ENCODE results near the gene ZNF460. TPM values are rescaled to one million over a fixed set of nuclear protein-coding genes. Genes with fewer than 3 reads are reported as not detected.

The ZNF460 gene
- total RNA-seq (2021), result 50.8 to 62.9 TPM (median 52.2 TPM) in 3 replicates
- percentile 94 among the genes with signal in this experiment for Bru-seq, nascent RNA
- long read RNA-seq, experiment 1, partial matches to known transcripts, result 0 of 6 reads
- long read RNA-seq, experiment 1, other reads (novel, unspliced or antisense), result 0 of 6 reads
- long read RNA-seq, experiment 2, partial matches to known transcripts, result 0 of 1 reads
- long read RNA-seq, experiment 2, other reads (novel, unspliced or antisense), result 0 of 1 reads
- long read RNA-seq, experiment 3, partial matches to known transcripts, result 0 of 1 reads
- long read RNA-seq, experiment 3, other reads (novel, unspliced or antisense), result 0 of 1 reads

DNA sequence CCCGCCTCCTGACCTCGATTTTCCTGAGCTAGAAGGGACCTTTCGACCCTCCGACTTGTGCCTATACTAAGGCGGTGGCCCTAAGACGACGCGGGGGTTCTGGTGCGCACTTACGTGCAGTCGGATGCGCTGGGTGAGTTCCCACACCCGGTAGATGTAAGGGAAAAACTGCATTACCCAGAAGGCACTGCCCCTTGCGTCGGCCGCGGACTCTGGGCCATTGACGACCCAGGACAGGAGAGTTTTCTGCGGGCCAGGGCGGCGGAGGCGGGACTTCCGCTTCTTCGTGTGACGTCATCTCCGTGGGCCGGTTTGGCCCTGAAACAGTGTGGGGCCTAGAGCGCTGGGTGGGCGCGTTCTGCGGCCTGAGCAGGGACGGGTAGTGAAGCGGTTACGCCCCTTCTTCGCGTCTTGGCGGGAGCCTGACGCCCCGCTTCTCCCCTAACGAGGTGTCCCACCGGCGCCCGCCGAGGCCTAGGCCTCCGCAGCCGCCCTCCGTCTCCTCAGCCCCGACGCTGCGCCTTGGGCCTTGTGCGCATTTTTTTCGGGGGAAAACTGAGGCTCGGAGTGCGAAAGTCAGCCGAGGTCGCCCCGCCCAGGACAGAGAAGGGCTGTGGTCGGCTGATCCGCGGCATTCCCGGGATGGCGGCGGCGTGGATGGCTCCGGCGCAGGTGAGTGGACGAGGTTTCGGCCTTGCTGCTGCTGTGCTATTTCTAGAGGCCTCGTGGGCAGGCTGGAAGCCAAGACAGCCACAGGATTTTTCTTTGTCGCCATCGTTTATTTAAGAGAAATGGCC lies at the start of gene ZNF460:
Gene ZNF460, plus strand, starts transcription at position 321 of the 797 bp plus-strand sequence. Its CDS starts 322 bp downstream, at position 643.
- no peak within 1 kb of the TSS for H3K4me3 Mint-ChIP-seq
- CTCF ChIA-PET, result no interaction called here
- DNase-seq (ENCODE audit: low spot score), result peak; percentile 97
- peaks cover 14% of the 10 kb centered on the region for H3K4me1 Mint-ChIP-seq
- H3K27me3 Mint-ChIP-seq (ENCODE audit: low read depth), result no peaks in the 10 kb centered on the region; the same call in 1 of the 2 replicates
- no peak within 1 kb of the TSS; the same call in none of the 2 replicates for H3K27ac Mint-ChIP-seq
- ATAC-seq, result peak; percentile 95
- no peaks in the 10 kb centered on the region for H3K9me3 Mint-ChIP-seq
- peaks cover 12% of the 10 kb centered on the region for H3K36me3 Mint-ChIP-seq
- POLR2A ChIA-PET, result interaction anchor here (0.5 kb wide), 1 partner anchor 864 kb away, joined by 7 read pairs; no protein-coding TSS in a partner anchor
- TF ChIP-seq, protein P1, sequence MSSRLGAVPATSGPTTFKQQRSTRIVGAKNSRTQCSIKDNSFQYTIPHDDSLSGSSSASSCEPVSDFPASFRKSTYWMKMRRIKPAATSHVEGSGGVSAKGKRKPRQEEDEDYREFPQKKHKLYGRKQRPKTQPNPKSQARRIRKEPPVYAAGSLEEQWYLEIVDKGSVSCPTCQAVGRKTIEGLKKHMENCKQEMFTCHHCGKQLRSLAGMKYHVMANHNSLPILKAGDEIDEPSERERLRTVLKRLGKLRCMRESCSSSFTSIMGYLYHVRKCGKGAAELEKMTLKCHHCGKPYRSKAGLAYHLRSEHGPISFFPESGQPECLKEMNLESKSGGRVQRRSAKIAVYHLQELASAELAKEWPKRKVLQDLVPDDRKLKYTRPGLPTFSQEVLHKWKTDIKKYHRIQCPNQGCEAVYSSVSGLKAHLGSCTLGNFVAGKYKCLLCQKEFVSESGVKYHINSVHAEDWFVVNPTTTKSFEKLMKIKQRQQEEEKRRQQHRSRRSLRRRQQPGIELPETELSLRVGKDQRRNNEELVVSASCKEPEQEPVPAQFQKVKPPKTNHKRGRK (CRISPR knock-in tag; IDR thresholded peaks at IDR 0.05; ENCODE audit: borderline replicate concordance), result no peak
- TF ChIP-seq TEAD4 (CRISPR knock-in tag; IDR thresholded peaks at IDR 0.05), result no peak
- TF ChIP-seq SMAD4 (CRISPR knock-in tag; IDR thresholded peaks at IDR 0.05), result no peak
- TF ChIP-seq, protein P2, sequence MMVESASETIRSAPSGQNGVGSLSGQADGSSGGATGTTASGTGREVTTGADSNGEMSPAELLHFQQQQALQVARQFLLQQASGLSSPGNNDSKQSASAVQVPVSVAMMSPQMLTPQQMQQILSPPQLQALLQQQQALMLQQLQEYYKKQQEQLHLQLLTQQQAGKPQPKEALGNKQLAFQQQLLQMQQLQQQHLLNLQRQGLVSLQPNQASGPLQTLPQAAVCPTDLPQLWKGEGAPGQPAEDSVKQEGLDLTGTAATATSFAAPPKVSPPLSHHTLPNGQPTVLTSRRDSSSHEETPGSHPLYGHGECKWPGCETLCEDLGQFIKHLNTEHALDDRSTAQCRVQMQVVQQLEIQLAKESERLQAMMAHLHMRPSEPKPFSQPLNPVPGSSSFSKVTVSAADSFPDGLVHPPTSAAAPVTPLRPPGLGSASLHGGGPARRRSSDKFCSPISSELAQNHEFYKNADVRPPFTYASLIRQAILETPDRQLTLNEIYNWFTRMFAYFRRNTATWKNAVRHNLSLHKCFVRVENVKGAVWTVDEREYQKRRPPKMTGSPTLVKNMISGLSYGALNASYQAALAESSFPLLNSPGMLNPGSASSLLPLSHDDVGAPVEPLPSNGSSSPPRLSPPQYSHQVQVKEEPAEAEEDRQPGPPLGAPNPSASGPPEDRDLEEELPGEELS (CRISPR knock-in tag; IDR thresholded peaks at IDR 0.05), result peak; percentile 80
- no peak for TF ChIP-seq PRRX2 (CRISPR knock-in tag; IDR thresholded peaks at IDR 0.05)
- TF ChIP-seq, protein P3, sequence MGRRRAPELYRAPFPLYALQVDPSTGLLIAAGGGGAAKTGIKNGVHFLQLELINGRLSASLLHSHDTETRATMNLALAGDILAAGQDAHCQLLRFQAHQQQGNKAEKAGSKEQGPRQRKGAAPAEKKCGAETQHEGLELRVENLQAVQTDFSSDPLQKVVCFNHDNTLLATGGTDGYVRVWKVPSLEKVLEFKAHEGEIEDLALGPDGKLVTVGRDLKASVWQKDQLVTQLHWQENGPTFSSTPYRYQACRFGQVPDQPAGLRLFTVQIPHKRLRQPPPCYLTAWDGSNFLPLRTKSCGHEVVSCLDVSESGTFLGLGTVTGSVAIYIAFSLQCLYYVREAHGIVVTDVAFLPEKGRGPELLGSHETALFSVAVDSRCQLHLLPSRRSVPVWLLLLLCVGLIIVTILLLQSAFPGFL (CRISPR knock-in tag; IDR thresholded peaks at IDR 0.05; ENCODE audit: borderline replicate concordance), result no peak
- peak; percentile 96 for TF ChIP-seq CREM (CRISPR knock-in tag; IDR thresholded peaks at IDR 0.05)
- no peak for TF ChIP-seq MLX (CRISPR knock-in tag; IDR thresholded peaks at IDR 0.05)
- TF ChIP-seq NR1H2 (CRISPR knock-in tag; IDR thresholded peaks at IDR 0.05), result no peak
- no peak for TF ChIP-seq TEAD1 (CRISPR knock-in tag; IDR thresholded peaks at IDR 0.05)
- TF ChIP-seq, protein P4, sequence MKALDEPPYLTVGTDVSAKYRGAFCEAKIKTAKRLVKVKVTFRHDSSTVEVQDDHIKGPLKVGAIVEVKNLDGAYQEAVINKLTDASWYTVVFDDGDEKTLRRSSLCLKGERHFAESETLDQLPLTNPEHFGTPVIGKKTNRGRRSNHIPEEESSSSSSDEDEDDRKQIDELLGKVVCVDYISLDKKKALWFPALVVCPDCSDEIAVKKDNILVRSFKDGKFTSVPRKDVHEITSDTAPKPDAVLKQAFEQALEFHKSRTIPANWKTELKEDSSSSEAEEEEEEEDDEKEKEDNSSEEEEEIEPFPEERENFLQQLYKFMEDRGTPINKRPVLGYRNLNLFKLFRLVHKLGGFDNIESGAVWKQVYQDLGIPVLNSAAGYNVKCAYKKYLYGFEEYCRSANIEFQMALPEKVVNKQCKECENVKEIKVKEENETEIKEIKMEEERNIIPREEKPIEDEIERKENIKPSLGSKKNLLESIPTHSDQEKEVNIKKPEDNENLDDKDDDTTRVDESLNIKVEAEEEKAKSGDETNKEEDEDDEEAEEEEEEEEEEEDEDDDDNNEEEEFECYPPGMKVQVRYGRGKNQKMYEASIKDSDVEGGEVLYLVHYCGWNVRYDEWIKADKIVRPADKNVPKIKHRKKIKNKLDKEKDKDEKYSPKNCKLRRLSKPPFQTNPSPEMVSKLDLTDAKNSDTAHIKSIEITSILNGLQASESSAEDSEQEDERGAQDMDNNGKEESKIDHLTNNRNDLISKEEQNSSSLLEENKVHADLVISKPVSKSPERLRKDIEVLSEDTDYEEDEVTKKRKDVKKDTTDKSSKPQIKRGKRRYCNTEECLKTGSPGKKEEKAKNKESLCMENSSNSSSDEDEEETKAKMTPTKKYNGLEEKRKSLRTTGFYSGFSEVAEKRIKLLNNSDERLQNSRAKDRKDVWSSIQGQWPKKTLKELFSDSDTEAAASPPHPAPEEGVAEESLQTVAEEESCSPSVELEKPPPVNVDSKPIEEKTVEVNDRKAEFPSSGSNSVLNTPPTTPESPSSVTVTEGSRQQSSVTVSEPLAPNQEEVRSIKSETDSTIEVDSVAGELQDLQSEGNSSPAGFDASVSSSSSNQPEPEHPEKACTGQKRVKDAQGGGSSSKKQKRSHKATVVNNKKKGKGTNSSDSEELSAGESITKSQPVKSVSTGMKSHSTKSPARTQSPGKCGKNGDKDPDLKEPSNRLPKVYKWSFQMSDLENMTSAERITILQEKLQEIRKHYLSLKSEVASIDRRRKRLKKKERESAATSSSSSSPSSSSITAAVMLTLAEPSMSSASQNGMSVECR (CRISPR knock-in tag; IDR thresholded peaks at IDR 0.05; ENCODE audit: borderline replicate concordance), result peak; percentile 55
- TF ChIP-seq ZNF396 (CRISPR knock-in tag; IDR thresholded peaks at IDR 0.05; ENCODE audit: borderline replicate concordance), result no peak
- no peak; the same call in 1 of the 2 replicates for TF ChIP-seq ATF1 (CRISPR knock-in tag; IDR thresholded peaks at IDR 0.05)
- TF ChIP-seq JAZF1 (CRISPR knock-in tag; IDR thresholded peaks at IDR 0.05), result no peak
- TF ChIP-seq CREB1 (CRISPR knock-in tag; IDR thresholded peaks at IDR 0.05), result 0 out of 2 replicates have a peak, but pooled peaks have one; percentile 11
- TF ChIP-seq TP53 (CRISPR knock-in tag; IDR thresholded peaks at IDR 0.05), result no peak
- TF ChIP-seq TCF7 (CRISPR knock-in tag; IDR thresholded peaks at IDR 0.05; ENCODE audit: low read depth), result no peak
- TF ChIP-seq, protein P5, sequence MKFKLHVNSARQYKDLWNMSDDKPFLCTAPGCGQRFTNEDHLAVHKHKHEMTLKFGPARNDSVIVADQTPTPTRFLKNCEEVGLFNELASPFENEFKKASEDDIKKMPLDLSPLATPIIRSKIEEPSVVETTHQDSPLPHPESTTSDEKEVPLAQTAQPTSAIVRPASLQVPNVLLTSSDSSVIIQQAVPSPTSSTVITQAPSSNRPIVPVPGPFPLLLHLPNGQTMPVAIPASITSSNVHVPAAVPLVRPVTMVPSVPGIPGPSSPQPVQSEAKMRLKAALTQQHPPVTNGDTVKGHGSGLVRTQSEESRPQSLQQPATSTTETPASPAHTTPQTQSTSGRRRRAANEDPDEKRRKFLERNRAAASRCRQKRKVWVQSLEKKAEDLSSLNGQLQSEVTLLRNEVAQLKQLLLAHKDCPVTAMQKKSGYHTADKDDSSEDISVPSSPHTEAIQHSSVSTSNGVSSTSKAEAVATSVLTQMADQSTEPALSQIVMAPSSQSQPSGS (CRISPR knock-in tag; IDR thresholded peaks at IDR 0.05; ENCODE audit: borderline replicate concordance, low read depth), result 0 out of 2 replicates have a peak, but pooled peaks have one; percentile 29
- TF ChIP-seq FOXP1 (CRISPR knock-in tag; IDR thresholded peaks at IDR 0.05; ENCODE audit: borderline replicate concordance), result peak; percentile 58; the same call in 1 of the 2 replicates
- TF ChIP-seq, protein P6, sequence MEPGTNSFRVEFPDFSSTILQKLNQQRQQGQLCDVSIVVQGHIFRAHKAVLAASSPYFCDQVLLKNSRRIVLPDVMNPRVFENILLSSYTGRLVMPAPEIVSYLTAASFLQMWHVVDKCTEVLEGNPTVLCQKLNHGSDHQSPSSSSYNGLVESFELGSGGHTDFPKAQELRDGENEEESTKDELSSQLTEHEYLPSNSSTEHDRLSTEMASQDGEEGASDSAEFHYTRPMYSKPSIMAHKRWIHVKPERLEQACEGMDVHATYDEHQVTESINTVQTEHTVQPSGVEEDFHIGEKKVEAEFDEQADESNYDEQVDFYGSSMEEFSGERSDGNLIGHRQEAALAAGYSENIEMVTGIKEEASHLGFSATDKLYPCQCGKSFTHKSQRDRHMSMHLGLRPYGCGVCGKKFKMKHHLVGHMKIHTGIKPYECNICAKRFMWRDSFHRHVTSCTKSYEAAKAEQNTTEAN (CRISPR knock-in tag; IDR thresholded peaks at IDR 0.05), result no peak; the same call in 1 of the 2 replicates
- TF ChIP-seq ZNF416 (CRISPR knock-in tag; IDR thresholded peaks at IDR 0.05), result no peak
- no peak for TF ChIP-seq ETV6 (CRISPR knock-in tag; IDR thresholded peaks at IDR 0.05)
- TF ChIP-seq NFYB (CRISPR knock-in tag; conservative IDR thresholded peaks at IDR 0.05; ENCODE audit: low read depth), result peak; percentile 56

Measured in WTC11 (cell line).